ENCODE measurements around the gene WDFY3.

DNA sequence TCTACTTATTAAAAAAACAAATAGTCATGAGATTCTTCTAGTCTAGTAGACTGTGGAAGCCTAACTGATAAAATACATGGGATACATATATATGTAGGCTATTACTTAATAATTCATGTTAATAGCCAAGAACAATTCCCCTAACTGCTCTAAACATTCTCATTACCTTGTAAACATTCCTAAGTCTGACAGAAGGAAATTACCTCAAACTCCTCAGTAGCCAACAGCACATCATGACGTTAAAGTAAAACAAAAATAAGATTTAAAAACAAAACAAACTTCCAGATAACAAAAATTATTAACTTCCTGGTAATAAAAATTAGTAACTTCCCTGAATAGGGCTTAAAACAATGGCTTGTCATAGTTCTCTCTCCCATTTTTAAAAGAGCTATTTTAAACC, 109.2 kb downstream of the WDFY3 start:
- TF ChIP-seq, protein P1, sequence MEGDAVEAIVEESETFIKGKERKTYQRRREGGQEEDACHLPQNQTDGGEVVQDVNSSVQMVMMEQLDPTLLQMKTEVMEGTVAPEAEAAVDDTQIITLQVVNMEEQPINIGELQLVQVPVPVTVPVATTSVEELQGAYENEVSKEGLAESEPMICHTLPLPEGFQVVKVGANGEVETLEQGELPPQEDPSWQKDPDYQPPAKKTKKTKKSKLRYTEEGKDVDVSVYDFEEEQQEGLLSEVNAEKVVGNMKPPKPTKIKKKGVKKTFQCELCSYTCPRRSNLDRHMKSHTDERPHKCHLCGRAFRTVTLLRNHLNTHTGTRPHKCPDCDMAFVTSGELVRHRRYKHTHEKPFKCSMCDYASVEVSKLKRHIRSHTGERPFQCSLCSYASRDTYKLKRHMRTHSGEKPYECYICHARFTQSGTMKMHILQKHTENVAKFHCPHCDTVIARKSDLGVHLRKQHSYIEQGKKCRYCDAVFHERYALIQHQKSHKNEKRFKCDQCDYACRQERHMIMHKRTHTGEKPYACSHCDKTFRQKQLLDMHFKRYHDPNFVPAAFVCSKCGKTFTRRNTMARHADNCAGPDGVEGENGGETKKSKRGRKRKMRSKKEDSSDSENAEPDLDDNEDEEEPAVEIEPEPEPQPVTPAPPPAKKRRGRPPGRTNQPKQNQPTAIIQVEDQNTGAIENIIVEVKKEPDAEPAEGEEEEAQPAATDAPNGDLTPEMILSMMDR (IDR thresholded peaks at IDR 0.05), result no peak
- no peak for TF ChIP-seq POLR2A (IDR thresholded peaks at IDR 0.05)

Data from Peyer's patch (tissue), 4 donors.